Right ventricle myocardium inferior (tissue), 1 donor: ENCODE data around the gene ZNF536. TPM values are rescaled to one million over a fixed set of nuclear protein-coding genes. Genes with fewer than 3 reads are reported as not detected.

Experiments used
- ATAC-seq: fragments of 200-7000 bp; cut with Tn5 transposase; one replicate; pipeline ENCODE4 v1.9.1; 2020; ENCODE audit warnings: mild to moderate bottlenecking, moderate library complexity
- DNase-seq: peaks from one replicate; pipeline ENCODE4 v3.0.0; 2021; ENCODE audit errors: missing footprints
- intact Hi-C: fragments of 100-400 bp; cut with DNase I; formaldehyde crosslinking; loops from one replicate; pipeline ENCODE4 v1.11.0; 2022
- total RNA-seq: library from RNA; stranded (reverse); fragmentation: NEBNext Ultra II Directional; extraction: Animal tissue kit (Norgen Biotek cat#: 25700); gene quantifications from one replicate; pipeline ENCODE4 v1.2.1, GENCODE V29; 2021
- donor health status: DM: no; HTN: yes; CAD: no; lungs with severe emphysema.

Gene ZNF536
- total RNA-seq, 1 donor from 2014 or later = 2.2 TPM

- no peak for DNase-seq
- ATAC-seq = no peak
- intact Hi-C loops = no loop called here
Observed at GRCh38 chr19:30557927-30558557, 185.9 kb downstream of the ZNF536 start.

- no peak for ATAC-seq
- DNase-seq = no peak
- intact Hi-C loops = no loop called here
Observed at GRCh38 chr19:30558793-30559192, 186.6 kb downstream of the ZNF536 start.

- intact Hi-C loops = no loop called here
- ATAC-seq (no peak), DNase-seq (no peak)
Observed at GRCh38 chr19:30559446-30559845, 187.3 kb downstream of the ZNF536 start.

- DNase-seq (no peak), ATAC-seq (no peak)
- intact Hi-C loops = no loop called here
Observed at GRCh38 chr19:30562981-30563380, 190.8 kb downstream of the ZNF536 start.

- intact Hi-C loops = no loop called here
- ATAC-seq (no peak), DNase-seq (no peak)
Observed at GRCh38 chr19:30563691-30564090, 191.5 kb downstream of the ZNF536 start.

- intact Hi-C loops = no loop called here
- no peak for ATAC-seq
- DNase-seq = no peak
Observed at GRCh38 chr19:30564551-30565011, 192.4 kb downstream of the ZNF536 start.

- DNase-seq = no peak
- intact Hi-C loops = no loop called here
- no peak for ATAC-seq
Observed at GRCh38 chr19:30565636-30566035, 193.5 kb downstream of the ZNF536 start.

- ATAC-seq (no peak), DNase-seq (no peak)
- intact Hi-C loops = no loop called here
Observed at GRCh38 chr19:30566681-30567420, 194.7 kb downstream of the ZNF536 start.

- no peak for DNase-seq
- intact Hi-C loops = no loop called here
- no peak for ATAC-seq
Observed at GRCh38 chr19:30567536-30568232, 195.5 kb downstream of the ZNF536 start.

GRCh38 chr19:30570194-30570593, 198.0 kb downstream of the ZNF536 start:
- intact Hi-C loops = no loop called here
- DNase-seq = no peak
- no peak for ATAC-seq

- intact Hi-C loops = no loop called here
Observed at GRCh38 chr19:30577551-30578105, 205.4 kb downstream of the ZNF536 start.

GRCh38 chr19:30579419-30579818, 207.2 kb downstream of the ZNF536 start:
- ATAC-seq = no peak
- intact Hi-C loops = no loop called here
- DNase-seq = no peak

More at GRCh38 chr19:30577551-30578105, 205.4 kb downstream of the ZNF536 start:
- ATAC-seq = no peak
- no peak for DNase-seq

GRCh38 chr19:30580673-30581072, 208.5 kb downstream of the ZNF536 start:
- DNase-seq (no peak), ATAC-seq (no peak)
- intact Hi-C loops = no loop called here

- DNase-seq = no peak
- intact Hi-C loops = no loop called here
- ATAC-seq = no peak
Observed at GRCh38 chr19:30584090-30584489, 211.9 kb downstream of the ZNF536 start.

GRCh38 chr19:30587869-30588268, 215.7 kb downstream of the ZNF536 start:
- ATAC-seq (no peak), DNase-seq (no peak)
- intact Hi-C loops = no loop called here

GRCh38 chr19:30590596-30591229, 218.5 kb downstream of the ZNF536 start:
- intact Hi-C loops = no loop called here
- no peak for ATAC-seq
- no peak for DNase-seq

GRCh38 chr19:30593356-30593755, 221.2 kb downstream of the ZNF536 start:
- DNase-seq = no peak
- peak; percentile 4 for ATAC-seq
- intact Hi-C loops = no loop called here

GRCh38 chr19:30593975-30594745, 222.0 kb downstream of the ZNF536 start:
- intact Hi-C loops = no loop called here
- no peak for DNase-seq
- no peak for ATAC-seq
